Stimulated activated CD4-positive, alpha-beta T cell treated with anti-CD3 and anti-CD28 coated beads, Interleukin-2, amount 100 ng/mL, for 4 hours (primary cell): ENCODE data around the gene PAPSS1.
"Not testable (repeated sequence)": the region's sequence is repeated elsewhere in the genome, so short reads cannot be mapped to it uniquely, and the experiment has no call there.

Experiments
- DNase-seq: peaks from one replicate; pipeline ENCODE4 v3.0.0-alpha.2; 2020; ENCODE audit warnings: low read depth

The PAPSS1 gene

GRCh38 chr4:107689912-107690587, 30.0 kb downstream of the PAPSS1 start:
- DNase-seq, result no peak

GRCh38 chr4:107688421-107688820, 31.6 kb downstream of the PAPSS1 start:
- DNase-seq, result no peak

- DNase-seq, result no peak
These were observed 34.3 kb downstream of the PAPSS1 start for GRCh38 chr4:107685740-107686139.

- DNase-seq, result no peak
These were observed 36.2 kb downstream of the PAPSS1 start for GRCh38 chr4:107683873-107684272.

GRCh38 chr4:107682306-107682705, 37.7 kb downstream of the PAPSS1 start:
- DNase-seq, result no peak

- no peak for DNase-seq
These were observed 51.0 kb downstream of the PAPSS1 start for GRCh38 chr4:107669068-107669467.

GRCh38 chr4:107666134-107666533, 53.9 kb downstream of the PAPSS1 start:
- DNase-seq, result no peak

- DNase-seq, result no peak
These were observed 55.0 kb downstream of the PAPSS1 start for GRCh38 chr4:107665001-107665400.

GRCh38 chr4:107658400-107659336, 61.4 kb downstream of the PAPSS1 start:
- no peak for DNase-seq

GRCh38 chr4:107655289-107655688, 64.7 kb downstream of the PAPSS1 start:
- DNase-seq, result no peak

- no peak for DNase-seq
These were observed 65.3 kb downstream of the PAPSS1 start for GRCh38 chr4:107654694-107655093.

GRCh38 chr4:107651408-107651807, 68.6 kb downstream of the PAPSS1 start:
- DNase-seq, result not testable (repeated sequence)

- DNase-seq, result no peak
These were observed 69.8 kb downstream of the PAPSS1 start for GRCh38 chr4:107650251-107650650.

- no peak for DNase-seq
These were observed 71.6 kb downstream of the PAPSS1 start for GRCh38 chr4:107648178-107648991.

- no peak for DNase-seq
These were observed 72.4 kb downstream of the PAPSS1 start for GRCh38 chr4:107647591-107647990.

- DNase-seq, result no peak
These were observed 74.4 kb downstream of the PAPSS1 start for GRCh38 chr4:107645604-107646003.

- no peak for DNase-seq
These were observed 77.0 kb downstream of the PAPSS1 start for GRCh38 chr4:107643021-107643420.

- DNase-seq, result no peak
These were observed 79.2 kb downstream of the PAPSS1 start for GRCh38 chr4:107640878-107641277.

- no peak for DNase-seq
These were observed 79.8 kb downstream of the PAPSS1 start for GRCh38 chr4:107640197-107640596.

GRCh38 chr4:107635735-107636134, 84.3 kb downstream of the PAPSS1 start:
- no peak for DNase-seq

GRCh38 chr4:107631560-107631959, 88.5 kb downstream of the PAPSS1 start:
- no peak for DNase-seq

- DNase-seq, result no peak
These were observed 89.8 kb downstream of the PAPSS1 start for GRCh38 chr4:107630185-107630705.
